ENCODE results near the gene ATP6V1G1. TPM values are rescaled to one million over a fixed set of nuclear protein-coding genes. Genes with fewer than 3 reads are reported as not detected.
A peak's percentile ranks its signal among the peaks of the same experiment; 100 is the strongest.
"Not testable (repeated sequence)": the region's sequence is repeated elsewhere in the genome, so short reads cannot be mapped to it uniquely, and the experiment has no call there.

Gene ATP6V1G1
- polyA plus RNA-seq, 2 of the 4 experiments (the other 2 are of a cell fraction), result 115 to 168 TPM

DNA sequence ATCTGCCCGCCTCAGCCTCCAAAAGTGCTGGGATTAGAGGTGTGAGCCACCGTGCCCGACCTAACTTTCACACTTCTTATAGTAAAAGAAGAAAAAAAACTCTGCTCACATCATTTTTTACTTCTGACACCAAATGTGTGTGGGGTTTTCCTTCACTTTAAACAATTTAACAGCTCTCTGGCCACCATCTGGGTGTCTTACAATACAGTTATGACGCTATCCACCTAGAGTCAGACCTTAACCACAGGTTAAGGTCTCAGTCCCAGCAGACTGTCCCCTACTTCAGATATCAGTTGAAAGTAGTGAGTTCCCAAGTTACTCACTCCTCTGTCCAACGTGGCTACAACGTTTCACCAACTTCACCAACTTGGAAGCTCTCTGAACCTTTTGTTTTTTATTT, 15.4 kb upstream of the ATP6V1G1 start:
- 49% methylated on average over 6 of the region's 6 CpGs for WGBS (ENCODE audit: missing lambda C conversion rate)
- Histone ChIP-seq H3K9me3 (no peaks in the 10 kb centered on the region), H3K4me3 (no peak overlapping the region), H3K27ac (no peak overlapping the region), H3K4me1 (no peaks in the 10 kb centered on the region), H3K4me2 (no peak overlapping the region)
- CTCF ChIA-PET, result interaction anchor here (1.0 to 1.8 kb wide), 2 partner anchors 13 to 84 kb away, joined by 3 to 4 read pairs; no protein-coding TSS in a partner anchor
- no peak for TF ChIP-seq SREBF2 (IDR thresholded peaks at IDR 0.05)
- TF ChIP-seq POLR2A (IDR thresholded peaks at IDR 0.05; ENCODE audit: low read length), result no peak
- POLR2A ChIA-PET, result interaction anchor here (3.0 kb wide), 1 partner anchor 15 kb away, joined by 13 read pairs; the partner anchor contains the start of gene ATP6V1G1
- no peak for FAIRE-seq
- DNase-seq (ENCODE audit: low read depth in 1 of 2, low spot score in 1 of 2), result no peak
- ATAC-seq, result no peak

DNA sequence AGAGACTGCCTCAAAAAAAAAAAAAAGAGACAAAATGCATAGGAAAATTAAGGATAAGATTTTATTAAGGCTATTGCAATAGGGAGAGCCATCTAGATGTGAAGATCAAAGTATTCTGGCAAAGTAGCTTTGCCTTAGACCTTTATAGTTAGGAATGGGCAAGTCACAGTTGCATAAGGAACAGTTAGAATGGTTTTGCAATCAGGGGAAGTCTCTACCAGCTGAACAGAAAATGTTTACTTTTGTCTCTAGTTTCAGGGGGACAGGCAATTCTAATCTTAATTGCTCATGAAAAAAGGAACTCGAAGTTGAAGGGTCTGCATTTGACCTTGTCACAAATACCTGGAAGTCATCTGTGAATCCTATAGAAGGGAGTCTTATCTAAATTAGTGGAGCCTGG, 13.1 kb upstream of the ATP6V1G1 start:
- ChIA-PET CTCF (interaction anchor here (0.6 to 1.0 kb wide), 3 partner anchors 35 to 222 kb away, joined by 3 read pairs; no protein-coding TSS in a partner anchor), POLR2A (interaction anchor here (1.2 kb wide), 1 partner anchor 13 kb away, joined by 7 read pairs; the partner anchor contains the start of gene ATP6V1G1)
- ATAC-seq, result no peak
- Histone ChIP-seq H3K4me3 (no peak overlapping the region), H3K4me1 (no peaks in the 10 kb centered on the region), H3K9me3 (no peaks in the 10 kb centered on the region), H3K4me2 (no peak overlapping the region), H3K27ac (no peak overlapping the region)
- DNase-seq (ENCODE audit: low read depth in 1 of 2, low spot score in 1 of 2), result no peak
- no peak for FAIRE-seq
- 0% methylated on average over 1 of the region's 1 CpG for WGBS (ENCODE audit: missing lambda C conversion rate)
- TF ChIP-seq, protein P1, sequence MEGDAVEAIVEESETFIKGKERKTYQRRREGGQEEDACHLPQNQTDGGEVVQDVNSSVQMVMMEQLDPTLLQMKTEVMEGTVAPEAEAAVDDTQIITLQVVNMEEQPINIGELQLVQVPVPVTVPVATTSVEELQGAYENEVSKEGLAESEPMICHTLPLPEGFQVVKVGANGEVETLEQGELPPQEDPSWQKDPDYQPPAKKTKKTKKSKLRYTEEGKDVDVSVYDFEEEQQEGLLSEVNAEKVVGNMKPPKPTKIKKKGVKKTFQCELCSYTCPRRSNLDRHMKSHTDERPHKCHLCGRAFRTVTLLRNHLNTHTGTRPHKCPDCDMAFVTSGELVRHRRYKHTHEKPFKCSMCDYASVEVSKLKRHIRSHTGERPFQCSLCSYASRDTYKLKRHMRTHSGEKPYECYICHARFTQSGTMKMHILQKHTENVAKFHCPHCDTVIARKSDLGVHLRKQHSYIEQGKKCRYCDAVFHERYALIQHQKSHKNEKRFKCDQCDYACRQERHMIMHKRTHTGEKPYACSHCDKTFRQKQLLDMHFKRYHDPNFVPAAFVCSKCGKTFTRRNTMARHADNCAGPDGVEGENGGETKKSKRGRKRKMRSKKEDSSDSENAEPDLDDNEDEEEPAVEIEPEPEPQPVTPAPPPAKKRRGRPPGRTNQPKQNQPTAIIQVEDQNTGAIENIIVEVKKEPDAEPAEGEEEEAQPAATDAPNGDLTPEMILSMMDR (IDR thresholded peaks at IDR 0.05), result no peak
- 0 out of 4 replicates have a peak, but pooled peaks of 1 of the 2 experiments have one; percentile 9 for TF ChIP-seq CEBPB (IDR thresholded peaks at IDR 0.05)

DNA sequence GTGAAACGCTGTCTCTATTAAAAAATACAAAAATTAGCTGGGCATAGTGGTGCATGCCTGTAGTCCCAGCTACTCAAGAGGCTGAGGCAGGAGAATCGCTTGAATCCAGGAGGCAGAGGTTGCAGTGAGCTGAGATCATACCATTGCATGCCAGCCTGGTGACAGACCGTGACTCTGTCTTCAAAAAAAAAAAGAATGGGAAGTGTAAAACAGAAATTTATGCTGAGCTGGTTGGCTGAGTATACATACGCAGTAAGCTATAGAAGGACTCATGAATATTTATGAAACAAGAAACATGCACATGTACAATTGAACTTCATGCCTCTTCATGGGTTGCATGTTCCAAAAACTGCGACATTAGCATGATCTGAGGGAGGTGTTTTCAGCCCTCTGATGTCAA, 10.8 kb upstream of the ATP6V1G1 start:
- H3K4me3 ChIP-seq; FAIRE-seq; H3K9me3 ChIP-seq; DNase-seq (ENCODE audit: low read depth in 1 of 2, low spot score in 1 of 2); H3K4me1 ChIP-seq; H3K27ac ChIP-seq; ATAC-seq; H3K4me2 ChIP-seq: not testable (repeated sequence)
- POLR2A ChIA-PET, result interaction anchor here (4.1 kb wide), 1 partner anchor 10 kb away, joined by 21 read pairs; the partner anchor contains the start of gene ATP6V1G1
- CTCF ChIA-PET, result interaction anchor here (0.6 to 2.1 kb wide), 6 partner anchors 11 to 469 kb away, joined by 3 to 7 read pairs (median 4); partner anchors contain the start of gene ATP6V1G1
- 57% methylated on average over 5 of the region's 5 CpGs for WGBS (ENCODE audit: missing lambda C conversion rate)

DNA sequence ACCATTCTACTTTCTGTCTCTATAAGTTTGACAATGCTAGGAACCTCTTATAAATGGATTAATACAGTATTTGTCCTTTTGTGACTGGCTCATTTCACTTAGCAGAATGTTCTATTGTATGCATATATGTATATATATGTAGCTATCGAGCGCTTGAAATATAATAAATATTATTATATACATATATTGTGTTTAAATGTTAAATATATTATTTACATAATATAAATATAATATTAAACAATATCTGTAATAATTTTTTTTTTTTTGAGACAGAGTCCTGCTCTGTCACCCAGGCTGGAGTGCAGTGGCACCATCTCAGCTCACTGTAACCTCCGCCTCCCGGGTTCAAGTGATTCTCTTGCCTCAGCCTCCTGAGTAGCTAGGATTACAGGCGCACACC, 9.4 kb upstream of the ATP6V1G1 start:
- not testable (repeated sequence) for H3K27ac ChIP-seq; DNase-seq (ENCODE audit: low read depth in 1 of 2, low spot score in 1 of 2); H3K4me1 ChIP-seq; H3K4me2 ChIP-seq; H3K9me3 ChIP-seq; FAIRE-seq; H3K4me3 ChIP-seq; ATAC-seq
- 54% methylated on average over 5 of the region's 5 CpGs for WGBS (ENCODE audit: missing lambda C conversion rate)
- CTCF ChIA-PET, result interaction anchor here (2.1 kb wide), 1 partner anchor 10 kb away, joined by 7 read pairs; the partner anchor contains the start of gene ATP6V1G1
- POLR2A ChIA-PET, result interaction anchor here (4.1 kb wide), 1 partner anchor 9 kb away, joined by 21 read pairs; the partner anchor contains the start of gene ATP6V1G1

- Histone ChIP-seq H3K9me3 (no peaks in the 10 kb centered on the region), H3K4me1 (no peaks in the 10 kb centered on the region), H3K27ac (no peak overlapping the region), H3K4me3 (no peak overlapping the region), H3K4me2 (no peak overlapping the region)
- ChIA-PET CTCF (interaction anchor here (1.2 kb wide), 1 partner anchor 23 kb away, joined by 3 read pairs; no protein-coding TSS in a partner anchor), POLR2A (no interaction called here)
- FAIRE-seq, result no peak
- no peak for ATAC-seq
- TF ChIP-seq RARB (CRISPR knock-in tag; IDR thresholded peaks at IDR 0.05), result no peak
- no peak for TF ChIP-seq HES2 (IDR thresholded peaks at IDR 0.05)
- no peak for TF ChIP-seq ZC3H11A (IDR thresholded peaks at IDR 0.05)
- TF ChIP-seq CHD2 (IDR thresholded peaks at IDR 0.05; ENCODE audit: low read length, partially characterized antibody), result no peak
- no peak for TF ChIP-seq EHMT2 (IDR thresholded peaks at IDR 0.05; ENCODE audit: low read depth)
- no peak for TF ChIP-seq FOSB (CRISPR knock-in tag; IDR thresholded peaks at IDR 0.05)
- TF ChIP-seq POLR2AphosphoS2 (conservative IDR thresholded peaks at IDR 0.05; ENCODE audit: low read length), result no peak
- DNase-seq (ENCODE audit: low read depth in 1 of 2, low spot score in 1 of 2), result no peak
- 87% methylated on average over 2 of the region's 2 CpGs for WGBS (ENCODE audit: missing lambda C conversion rate)
These were observed 6.9 kb upstream of the ATP6V1G1 start for GRCh38 chr9:114580609-114581193.

Measured in A549 (cell line).